BE2C (cell line): ENCODE results near the gene LCN1.

Source experiments
- DNase-seq: peaks from one replicate; pipeline ENCODE4 v3.0.0-alpha.2; 2020
- H3K27me3 ChIP-seq: fragments of 250-450 bp; sonication (Bioruptor Pico); 2 replicates; pipeline ENCODE4 v1.5.1; 2020; ENCODE audit warnings: mild to moderate bottlenecking
- H3K36me3 ChIP-seq: fragments of 250-450 bp; sonication (Bioruptor Pico); 2 replicates; pipeline ENCODE4 v1.5.1; 2020; ENCODE audit warnings: mild to moderate bottlenecking
- H3K4me1 ChIP-seq: fragments of 250-450 bp; sonication (Bioruptor Pico); 2 replicates; pipeline ENCODE4 v1.5.1; 2020
- H3K4me3 ChIP-seq: 2 replicates; pipeline ENCODE4 v1.5.1; 2011; ENCODE audit warnings: low read depth, low read length
- H3K9me3 ChIP-seq: fragments of 250-450 bp; sonication (Bioruptor Pico); 2 replicates; pipeline ENCODE4 v1.5.1; 2020
- CTCF ChIP-seq: IDR thresholded peaks from 2 replicates; pipeline ENCODE4 v1.5.1; 2012; ENCODE audit warnings: mild to moderate bottlenecking, low read depth, low read length

Gene LCN1

GRCh38 chr9:135478191-135478590 lies 43.0 kb upstream of the LCN1 start:
- Histone ChIP-seq H3K36me3 (no peaks in the 10 kb centered on the region), H3K9me3 (no peaks in the 10 kb centered on the region), H3K4me1 (no peaks in the 10 kb centered on the region), H3K4me3 (no peak overlapping the region), H3K27me3 (peaks cover 4% of the 10 kb centered on the region)
- DNase-seq = no peak
- no peak for TF ChIP-seq CTCF

GRCh38 chr9:135478829-135479468 lies 42.3 kb upstream of the LCN1 start:
- H3K36me3 ChIP-seq = no peaks in the 10 kb centered on the region
- TF ChIP-seq CTCF = peak; percentile 26
- peaks cover 4% of the 10 kb centered on the region for H3K27me3 ChIP-seq
- H3K4me1 ChIP-seq = no peaks in the 10 kb centered on the region
- H3K9me3 ChIP-seq = no peaks in the 10 kb centered on the region
- no peak for DNase-seq
- H3K4me3 ChIP-seq = peak overlapping the region; percentile 32

- H3K27me3 ChIP-seq = peaks cover 4% of the 10 kb centered on the region
- no peaks in the 10 kb centered on the region for H3K9me3 ChIP-seq
- DNase-seq = no peak
- H3K36me3 ChIP-seq = no peaks in the 10 kb centered on the region
- no peak for TF ChIP-seq CTCF
- H3K4me3 ChIP-seq = peak within 1 kb of the TSS; percentile 66
- no peaks in the 10 kb centered on the region for H3K4me1 ChIP-seq
Measured at GRCh38 chr9:135479469-135480052, 41.7 kb upstream of the LCN1 start, which contains the start of gene PPP1R26. Gene PPP1R26 (plus strand): TSS chr9:135479782. CDS start chr9:135484511, 4,729 bp downstream.

- DNase-seq = no peak
- peak overlapping the region; percentile 66 for H3K4me3 ChIP-seq
Measured at GRCh38 chr9:135480071-135480939, 40.9 kb upstream of the LCN1 start.

GRCh38 chr9:135480940-135481310 lies 40.3 kb upstream of the LCN1 start:
- TF ChIP-seq CTCF = no peak
- Histone ChIP-seq H3K4me1 (no peaks in the 10 kb centered on the region), H3K27me3 (peaks cover 4% of the 10 kb centered on the region), H3K9me3 (no peaks in the 10 kb centered on the region), H3K4me3 (peak overlapping the region; percentile 66), H3K36me3 (no peaks in the 10 kb centered on the region)
- DNase-seq = no peak

More at GRCh38 chr9:135480071-135480939, 40.9 kb upstream of the LCN1 start:
- no peak for TF ChIP-seq CTCF
- Histone ChIP-seq H3K4me1 (no peaks in the 10 kb centered on the region), H3K36me3 (no peaks in the 10 kb centered on the region), H3K9me3 (no peaks in the 10 kb centered on the region), H3K27me3 (peaks cover 4% of the 10 kb centered on the region)
